Ectodermal cell (in vitro differentiated cells): ENCODE data around the gene CIROP. TPM values are rescaled to one million over a fixed set of nuclear protein-coding genes. Genes with fewer than 3 reads are reported as not detected.

Experiments used
- H3K27ac ChIP-seq: 2 replicates; pipeline ENCODE4 v1.7.0; 2013; ENCODE audit warnings: mild to moderate bottlenecking, low read depth, low read length; ENCODE audit not compliant: insufficient read depth, poor library complexity, severe bottlenecking
- H3K27me3 ChIP-seq: 2 replicates; pipeline ENCODE4 v1.7.0; 2013; ENCODE audit warnings: mild to moderate bottlenecking, low read length; ENCODE audit not compliant: insufficient read depth, control insufficient read depth, poor library complexity, severe bottlenecking
- H3K36me3 ChIP-seq: one replicate; pipeline ENCODE4 v1.7.0; 2013; ENCODE audit warnings: low read length; ENCODE audit not compliant: control insufficient read depth, insufficient read depth
- H3K4me1 ChIP-seq: one replicate; pipeline ENCODE4 v1.7.0; 2013; ENCODE audit warnings: low read length; ENCODE audit not compliant: control insufficient read depth, insufficient read depth
- H3K4me3 ChIP-seq: 2 replicates; pipeline ENCODE4 v1.7.0; 2013; ENCODE audit warnings: low read depth, low read length, control low read depth; ENCODE audit not compliant: insufficient read depth
- H3K9me3 ChIP-seq: 2 replicates; pipeline ENCODE4 v1.7.0; 2013; ENCODE audit warnings: mild to moderate bottlenecking, low read length, moderate library complexity; ENCODE audit not compliant: control insufficient read depth
- WGBS, 2 experiments: methylation state at CpG; one replicate each; pipeline ENCODE4 v1.1.7; 2013; ENCODE audit warnings: missing lambda C conversion rate in 2 of 2; 5-methylcytosine and 5-hydroxymethylcytosine counted together
- polyA plus RNA-seq, 4 experiments: library from polyadenylated mRNA; stranded (reverse); fragments of 50-300 nt; gene quantifications; one replicate each; pipeline ENCODE4 v1.2.3, GENCODE V29; 2013

Gene CIROP
- polyA plus RNA-seq (2013, experiment 1 of 4): not detected
- not detected for polyA plus RNA-seq (2013, experiment 2 of 4)
- not detected for polyA plus RNA-seq (2013, experiment 3 of 4)
- not detected for polyA plus RNA-seq (2013, experiment 4 of 4)

GRCh38 chr14:23104591-23105347, at the start of gene CIROP:
CIROP (minus strand) TSS chr14:23104989; CDS start chr14:23104920, 69 bp downstream.
- Histone ChIP-seq H3K36me3 (no peaks in the 10 kb centered on the region), H3K4me3 (no peak within 1 kb of the TSS), H3K9me3 (no peaks in the 10 kb centered on the region), H3K27me3 (no peaks in the 10 kb centered on the region), H3K4me1 (peaks cover 4% of the 10 kb centered on the region), H3K27ac (no peak within 1 kb of the TSS)
- 67 to 71% methylated on average over 11 of the region's 11 CpGs for WGBS, 2 experiments

GRCh38 chr14:23153851-23154796, 49.3 kb upstream of the CIROP start:
- Histone ChIP-seq H3K27me3 (no peaks in the 10 kb centered on the region), H3K4me3 (no peak overlapping the region), H3K36me3 (no peaks in the 10 kb centered on the region), H3K27ac (no peak overlapping the region), H3K9me3 (no peaks in the 10 kb centered on the region), H3K4me1 (peaks cover 14% of the 10 kb centered on the region)
- 83 to 84% methylated on average over 27 to 28 of the region's 28 CpGs for WGBS, 2 experiments

- H3K9me3 ChIP-seq: no peaks in the 10 kb centered on the region
- H3K36me3 ChIP-seq: no peaks in the 10 kb centered on the region
- no peak overlapping the region for H3K4me3 ChIP-seq
- no peaks in the 10 kb centered on the region for H3K27me3 ChIP-seq
- no peak overlapping the region for H3K27ac ChIP-seq
- WGBS, 2 experiments: 92% methylated on average over 2 of the region's 2 CpGs
- H3K4me1 ChIP-seq: peaks cover 17% of the 10 kb centered on the region
Measured at GRCh38 chr14:23151342-23151741, 46.6 kb upstream of the CIROP start.

- no peak overlapping the region for H3K27ac ChIP-seq
- H3K36me3 ChIP-seq: no peaks in the 10 kb centered on the region
- no peaks in the 10 kb centered on the region for H3K27me3 ChIP-seq
- H3K9me3 ChIP-seq: no peaks in the 10 kb centered on the region
- peaks cover 13% of the 10 kb centered on the region for H3K4me1 ChIP-seq
- no peak overlapping the region for H3K4me3 ChIP-seq
Measured at GRCh38 chr14:23149745-23150144, 45.0 kb upstream of the CIROP start.

GRCh38 chr14:23148591-23149249, 43.9 kb upstream of the CIROP start:
- no peaks in the 10 kb centered on the region for H3K36me3 ChIP-seq
- H3K9me3 ChIP-seq: no peaks in the 10 kb centered on the region
- H3K27ac ChIP-seq: no peak overlapping the region
- 89 to 99% methylated on average over 5 of the region's 5 CpGs for WGBS, 2 experiments
- no peak overlapping the region for H3K4me3 ChIP-seq
- peaks cover 9% of the 10 kb centered on the region for H3K4me1 ChIP-seq
- no peaks in the 10 kb centered on the region for H3K27me3 ChIP-seq

- Histone ChIP-seq H3K27me3 (no peaks in the 10 kb centered on the region), H3K4me1 (peaks cover 9% of the 10 kb centered on the region), H3K9me3 (no peaks in the 10 kb centered on the region), H3K4me3 (no peak overlapping the region), H3K27ac (no peak overlapping the region), H3K36me3 (peaks cover 2% of the 10 kb centered on the region)
- WGBS, 2 experiments: 90 to 100% methylated on average over 1 of the region's 1 CpG
Measured at GRCh38 chr14:23147676-23148075, 42.9 kb upstream of the CIROP start.

GRCh38 chr14:23146980-23147379, 42.2 kb upstream of the CIROP start:
- H3K27ac ChIP-seq: no peak overlapping the region
- H3K4me1 ChIP-seq: peaks cover 9% of the 10 kb centered on the region
- H3K27me3 ChIP-seq: no peaks in the 10 kb centered on the region
- H3K4me3 ChIP-seq: no peak overlapping the region
- WGBS, 2 experiments: 90 to 97% methylated on average over 4 of the region's 4 CpGs
- H3K9me3 ChIP-seq: no peaks in the 10 kb centered on the region
- H3K36me3 ChIP-seq: peaks cover 5% of the 10 kb centered on the region

- no peaks in the 10 kb centered on the region for H3K27me3 ChIP-seq
- no peak overlapping the region for H3K27ac ChIP-seq
- WGBS, 2 experiments: 87 to 94% methylated on average over 2 of the region's 2 CpGs
- H3K4me1 ChIP-seq: peaks cover 9% of the 10 kb centered on the region
- peaks cover 5% of the 10 kb centered on the region for H3K36me3 ChIP-seq
- no peaks in the 10 kb centered on the region for H3K9me3 ChIP-seq
- H3K4me3 ChIP-seq: no peak overlapping the region
Measured at GRCh38 chr14:23146351-23146910, 41.6 kb upstream of the CIROP start.

GRCh38 chr14:23145794-23146350, 41.1 kb upstream of the CIROP start:
- H3K27me3 ChIP-seq: no peaks in the 10 kb centered on the region
- peak overlapping the region; percentile 17 for H3K27ac ChIP-seq
- H3K4me1 ChIP-seq: peaks cover 9% of the 10 kb centered on the region
- WGBS, 2 experiments: 88 to 92% methylated on average over 3 of the region's 4 CpGs
- no peaks in the 10 kb centered on the region for H3K9me3 ChIP-seq
- peaks cover 5% of the 10 kb centered on the region for H3K36me3 ChIP-seq
- H3K4me3 ChIP-seq: no peak overlapping the region
